Measurements from ENCODE around the gene ABHD12. TPM values are rescaled to one million over a fixed set of nuclear protein-coding genes. Genes with fewer than 3 reads are reported as not detected.

Gene ABHD12
- polyA plus RNA-seq, 1 donor (not counting 4 experiments of a cell fraction or from before 2014, with no cell fraction given) = 11.2 TPM

GRCh38 chr20:25292176-25292891, 98.3 kb downstream of the ABHD12 start:
- Histone ChIP-seq H3K27me3 (ENCODE audit: control insufficient read depth, extremely low read depth, insufficient read depth, low read length) (no peaks in the 10 kb centered on the region), H3K36me3 (ENCODE audit: control insufficient read depth in 2 of 2, extremely low read depth in 1 of 2, insufficient read depth in 2 of 2, low read length in 2 of 2) (peaks cover 63 to 64% of the 10 kb centered on the region in 2 experiments), H3K4me3 (ENCODE audit: control insufficient read depth in 2 of 3, extremely low read depth in 1 of 3, insufficient read depth in 2 of 3, low read depth in 1 of 3, low read length in 3 of 3) (no peak overlapping the region), H3K9me1 (ENCODE audit: control insufficient read depth, extremely low read depth, insufficient read depth, low read length) (no peaks in the 10 kb centered on the region), H3K4me2 (ENCODE audit: control insufficient read depth, extremely low read depth, insufficient read depth, low read depth, low read length) (no peak overlapping the region), H3K9me3 (ENCODE audit: control insufficient read depth, low read depth, low read length) (no peaks in the 10 kb centered on the region), H3K79me2 (ENCODE audit: control insufficient read depth, insufficient read depth, low read length) (no peaks in the 10 kb centered on the region), H4K20me1 (ENCODE audit: control insufficient read depth, extremely low read depth, insufficient read depth, low read length) (peaks cover 2% of the 10 kb centered on the region), H3K4me1 (ENCODE audit: control insufficient read depth, extremely low read depth, insufficient read depth, low read length) (peaks cover 33% of the 10 kb centered on the region), H2AFZ (ENCODE audit: control insufficient read depth, low read length) (no peak overlapping the region), H3K27ac (ENCODE audit: control insufficient read depth, insufficient read depth, low read length) (no peak overlapping the region), H3K9ac (ENCODE audit: control insufficient read depth, extremely low read depth, insufficient read depth, low read length) (no peak overlapping the region)
- DNase-seq (ENCODE audit: low read depth, low spot score) = no peak
- dilution Hi-C loops (cut with MboI; ENCODE audit: extremely low pct_ligation_motif_present, low sequenced_read_pairs) = no loop called here
- TF ChIP-seq, protein P1, sequence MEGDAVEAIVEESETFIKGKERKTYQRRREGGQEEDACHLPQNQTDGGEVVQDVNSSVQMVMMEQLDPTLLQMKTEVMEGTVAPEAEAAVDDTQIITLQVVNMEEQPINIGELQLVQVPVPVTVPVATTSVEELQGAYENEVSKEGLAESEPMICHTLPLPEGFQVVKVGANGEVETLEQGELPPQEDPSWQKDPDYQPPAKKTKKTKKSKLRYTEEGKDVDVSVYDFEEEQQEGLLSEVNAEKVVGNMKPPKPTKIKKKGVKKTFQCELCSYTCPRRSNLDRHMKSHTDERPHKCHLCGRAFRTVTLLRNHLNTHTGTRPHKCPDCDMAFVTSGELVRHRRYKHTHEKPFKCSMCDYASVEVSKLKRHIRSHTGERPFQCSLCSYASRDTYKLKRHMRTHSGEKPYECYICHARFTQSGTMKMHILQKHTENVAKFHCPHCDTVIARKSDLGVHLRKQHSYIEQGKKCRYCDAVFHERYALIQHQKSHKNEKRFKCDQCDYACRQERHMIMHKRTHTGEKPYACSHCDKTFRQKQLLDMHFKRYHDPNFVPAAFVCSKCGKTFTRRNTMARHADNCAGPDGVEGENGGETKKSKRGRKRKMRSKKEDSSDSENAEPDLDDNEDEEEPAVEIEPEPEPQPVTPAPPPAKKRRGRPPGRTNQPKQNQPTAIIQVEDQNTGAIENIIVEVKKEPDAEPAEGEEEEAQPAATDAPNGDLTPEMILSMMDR (optimal IDR thresholded peaks at IDR 0.05 in 1 of 3, IDR thresholded peaks at IDR 0.05 in 1 of 3, conservative IDR thresholded peaks at IDR 0.05 in 1 of 3; ENCODE audit: extremely low read depth in 1 of 3, insufficient read depth in 2 of 3, low read length in 3 of 3) = no peak
- TF ChIP-seq EZH2 (IDR thresholded peaks at IDR 0.05; ENCODE audit: low read length) = no peak
- no peak for FAIRE-seq

DNA sequence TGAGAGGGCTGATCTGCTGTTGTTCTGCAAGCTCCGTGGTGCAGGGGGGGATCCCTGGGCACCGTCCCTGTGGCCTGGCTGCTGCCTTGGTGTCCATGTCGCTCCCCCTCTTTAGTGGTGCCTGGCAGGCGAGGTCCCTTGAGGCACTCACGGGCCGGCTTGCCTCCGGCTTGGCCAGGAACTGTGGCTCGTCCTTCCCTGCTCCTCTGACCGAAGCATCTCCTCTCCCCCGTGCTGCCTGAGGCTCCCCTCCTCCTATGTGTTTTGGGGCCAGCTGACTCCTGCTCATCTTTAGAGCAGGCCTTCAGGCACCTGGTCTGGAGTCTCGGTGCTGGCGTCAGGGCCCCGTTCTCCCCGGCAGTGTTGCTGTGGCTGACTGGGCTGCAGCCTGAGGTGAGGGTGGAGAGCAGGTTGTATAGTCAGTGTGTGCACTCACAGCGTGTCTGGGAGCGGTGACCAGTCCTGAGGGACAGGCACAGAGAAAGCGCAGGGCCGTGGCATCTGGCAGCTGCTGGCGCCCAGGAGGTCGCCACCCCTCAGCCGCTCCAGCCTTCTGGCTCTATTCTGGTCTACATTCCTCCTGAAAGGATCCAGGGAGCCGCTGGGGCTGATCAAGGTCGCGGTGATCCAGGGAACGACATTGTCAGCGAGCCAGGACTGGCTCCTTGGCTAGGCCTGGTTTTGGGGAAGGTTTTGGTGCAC, 99.1 kb downstream of the ABHD12 start:
- no peaks in the 10 kb centered on the region for H3K27me3 ChIP-seq (ENCODE audit: control insufficient read depth, extremely low read depth, insufficient read depth, low read length)
- H3K9ac ChIP-seq (ENCODE audit: control insufficient read depth, extremely low read depth, insufficient read depth, low read length) = no peak overlapping the region
- FAIRE-seq (no peak), DNase-seq (ENCODE audit: low read depth, low spot score) (no peak)
- dilution Hi-C loops (cut with MboI; ENCODE audit: extremely low pct_ligation_motif_present, low sequenced_read_pairs) = no loop called here
- H2AFZ ChIP-seq (ENCODE audit: control insufficient read depth, low read length) = no peak overlapping the region
- peaks cover 2% of the 10 kb centered on the region for H4K20me1 ChIP-seq (ENCODE audit: control insufficient read depth, extremely low read depth, insufficient read depth, low read length)
- H3K79me2 ChIP-seq (ENCODE audit: control insufficient read depth, insufficient read depth, low read length) = no peaks in the 10 kb centered on the region
- no peak overlapping the region for H3K4me2 ChIP-seq (ENCODE audit: control insufficient read depth, extremely low read depth, insufficient read depth, low read depth, low read length)
- H3K36me3 ChIP-seq (ENCODE audit: control insufficient read depth in 2 of 2, extremely low read depth in 1 of 2, insufficient read depth in 2 of 2, low read length in 2 of 2) = peaks cover 59 to 68% of the 10 kb centered on the region in 2 experiments
- no peak overlapping the region for H3K27ac ChIP-seq (ENCODE audit: control insufficient read depth, insufficient read depth, low read length)
- H3K4me3 ChIP-seq (ENCODE audit: control insufficient read depth in 2 of 3, extremely low read depth in 1 of 3, insufficient read depth in 2 of 3, low read depth in 1 of 3, low read length in 3 of 3) = no peak overlapping the region
- H3K4me1 ChIP-seq (ENCODE audit: control insufficient read depth, extremely low read depth, insufficient read depth, low read length) = peaks cover 33% of the 10 kb centered on the region
- TF ChIP-seq EZH2 (IDR thresholded peaks at IDR 0.05; ENCODE audit: low read length) = no peak
- TF ChIP-seq, protein P1 (optimal IDR thresholded peaks at IDR 0.05 in 1 of 3, IDR thresholded peaks at IDR 0.05 in 1 of 3, conservative IDR thresholded peaks at IDR 0.05 in 1 of 3; ENCODE audit: extremely low read depth in 1 of 3, insufficient read depth in 2 of 3, low read length in 3 of 3) = no peak
- H3K9me1 ChIP-seq (ENCODE audit: control insufficient read depth, extremely low read depth, insufficient read depth, low read length) = no peaks in the 10 kb centered on the region
- H3K9me3 ChIP-seq (ENCODE audit: control insufficient read depth, low read depth, low read length) = no peaks in the 10 kb centered on the region

Measured in keratinocyte (primary cell).